Suprapubic skin (tissue), 4 donors: ENCODE measurements around the gene TSGA10. TPM values are rescaled to one million over a fixed set of nuclear protein-coding genes. Genes with fewer than 3 reads are reported as not detected.

ENCODE experiments used
- DNase-seq, 2 donors: peaks; one replicate each; pipeline ENCODE4 v3.0.0-alpha.2; 2019; ENCODE audit warnings: low spot score in 2 of 2
- H3K27ac ChIP-seq: fragments of 200-600 bp; sonication (generic); one replicate; pipeline ENCODE4 v1.5.1; 2019
- H3K27me3 ChIP-seq: fragments of 200-600 bp; sonication (generic); one replicate; pipeline ENCODE4 v1.5.1; 2019
- H3K36me3 ChIP-seq: fragments of 200-600 bp; sonication (generic); one replicate; pipeline ENCODE4 v1.5.1; 2019
- H3K4me1 ChIP-seq: fragments of 200-600 bp; sonication (generic); one replicate; pipeline ENCODE4 v1.5.1; 2019
- H3K4me3 ChIP-seq: fragments of 200-600 bp; sonication (generic); one replicate; pipeline ENCODE4 v1.5.1; 2019; ENCODE audit warnings: mild to moderate bottlenecking
- H3K9me3 ChIP-seq: fragments of 200-600 bp; sonication (generic); one replicate; pipeline ENCODE4 v1.5.1; 2019
- CTCF ChIP-seq, 2 donors: fragments of 200-600 bp in 1 of 2; fragments of 450-650 bp in 1 of 2; sonication (generic) in 1 of 2; IDR thresholded peaks; one replicate each; pipeline ENCODE4 v1.5.1; 2016 to 2019; ENCODE audit warnings: antibody characterized with exemption in 2 of 2, mild to moderate bottlenecking in 1 of 2, moderate library complexity in 1 of 2
- EP300 ChIP-seq: sonication (generic); formaldehyde crosslinking; IDR thresholded peaks from one replicate; pipeline ENCODE4 v1.6.1; 2017; ENCODE audit warnings: antibody characterized with exemption
- POLR2A ChIP-seq, 2 donors: fragments of 450-650 bp; IDR thresholded peaks; one replicate each; pipeline ENCODE4 v1.6.1; 2017; ENCODE audit warnings: antibody characterized with exemption in 2 of 2, mild to moderate bottlenecking in 2 of 2, moderate library complexity in 2 of 2
- POLR2AphosphoS5 ChIP-seq, 3 donors: sonication (generic); formaldehyde crosslinking; IDR thresholded peaks; one replicate each; pipeline ENCODE4 v1.6.1; 2017; ENCODE audit warnings: antibody characterized with exemption in 3 of 3
- WGBS: methylation state at CpG from one replicate; pipeline ENCODE4 v1.1.5; 2018; 5-methylcytosine and 5-hydroxymethylcytosine counted together
- total RNA-seq, 4 donors: library from RNA; depleted of rRNA; stranded (reverse); fragments of >200 nt; gene quantifications; one replicate each; pipeline ENCODE4 v1.1.0, GENCODE V29; 2016

TSGA10 gene
- total RNA-seq, 4 donors from 2014 or later, result 7.5 to 13.4 (median 8.1) TPM

GRCh38 chr2:99190548-99190947 is 35.8 kb upstream of the TSGA10 start:
- Histone ChIP-seq H3K4me1 (no peaks in the 10 kb centered on the region), H3K27ac (no peak overlapping the region), H3K4me3 (no peak overlapping the region), H3K9me3 (no peaks in the 10 kb centered on the region), H3K27me3 (no peaks in the 10 kb centered on the region), H3K36me3 (peaks cover 58% of the 10 kb centered on the region)
- DNase-seq, result no peak
- WGBS, result 80% methylated on average over 1 of the region's 1 CpG
- no peak for TF ChIP-seq POLR2AphosphoS5 (IDR thresholded peaks at IDR 0.05)
- no peak for TF ChIP-seq EP300
- TF ChIP-seq CTCF (IDR thresholded peaks at IDR 0.05), result no peak
- TF ChIP-seq POLR2A (IDR thresholded peaks at IDR 0.05), result no peak

GRCh38 chr2:99188357-99188756 is 33.6 kb upstream of the TSGA10 start:
- Histone ChIP-seq H3K4me3 (no peak overlapping the region), H3K27ac (no peak overlapping the region), H3K27me3 (no peaks in the 10 kb centered on the region), H3K4me1 (no peaks in the 10 kb centered on the region), H3K36me3 (peaks cover 53% of the 10 kb centered on the region), H3K9me3 (no peaks in the 10 kb centered on the region)
- WGBS, result 98% methylated on average over 3 of the region's 3 CpGs
- TF ChIP-seq POLR2AphosphoS5 (IDR thresholded peaks at IDR 0.05) (no peak), POLR2A (IDR thresholded peaks at IDR 0.05) (no peak), CTCF (IDR thresholded peaks at IDR 0.05) (no peak), EP300 (no peak)
- no peak for DNase-seq

GRCh38 chr2:99187011-99187410 is 32.3 kb upstream of the TSGA10 start:
- Histone ChIP-seq H3K36me3 (peaks cover 41% of the 10 kb centered on the region), H3K9me3 (no peaks in the 10 kb centered on the region), H3K4me1 (peaks cover 11% of the 10 kb centered on the region), H3K27ac (no peak overlapping the region), H3K4me3 (no peak overlapping the region), H3K27me3 (no peaks in the 10 kb centered on the region)
- TF ChIP-seq POLR2AphosphoS5 (IDR thresholded peaks at IDR 0.05), result no peak
- no peak for TF ChIP-seq EP300
- no peak for TF ChIP-seq POLR2A (IDR thresholded peaks at IDR 0.05)
- TF ChIP-seq CTCF (IDR thresholded peaks at IDR 0.05), result no peak
- no peak for DNase-seq

GRCh38 chr2:99184811-99185210 is 30.1 kb upstream of the TSGA10 start:
- Histone ChIP-seq H3K9me3 (no peaks in the 10 kb centered on the region), H3K36me3 (peaks cover 22% of the 10 kb centered on the region), H3K27ac (no peak overlapping the region), H3K4me1 (peaks cover 24% of the 10 kb centered on the region), H3K27me3 (no peaks in the 10 kb centered on the region), H3K4me3 (no peak overlapping the region)
- 76% methylated on average over 6 of the region's 6 CpGs for WGBS
- TF ChIP-seq POLR2A (IDR thresholded peaks at IDR 0.05) (no peak), CTCF (IDR thresholded peaks at IDR 0.05) (no peak), POLR2AphosphoS5 (IDR thresholded peaks at IDR 0.05) (no peak)
- no peak for DNase-seq

- TF ChIP-seq EP300 (no peak), POLR2AphosphoS5 (IDR thresholded peaks at IDR 0.05) (no peak), CTCF (IDR thresholded peaks at IDR 0.05) (no peak), POLR2A (IDR thresholded peaks at IDR 0.05) (no peak)
- H3K4me3 ChIP-seq, result no peak overlapping the region
- 89% methylated on average over 3 of the region's 3 CpGs for WGBS
- no peak for DNase-seq
- H3K27me3 ChIP-seq, result no peaks in the 10 kb centered on the region
- no peak overlapping the region for H3K27ac ChIP-seq
- peaks cover 12% of the 10 kb centered on the region for H3K36me3 ChIP-seq
- H3K9me3 ChIP-seq, result no peaks in the 10 kb centered on the region
- peaks cover 36% of the 10 kb centered on the region for H3K4me1 ChIP-seq
These were observed 28.3 kb upstream of the TSGA10 start for GRCh38 chr2:99183025-99183424.
